ENCODE measurements around the gene FAHD1. TPM values are rescaled to one million over a fixed set of nuclear protein-coding genes. Genes with fewer than 3 reads are reported as not detected.

Gene FAHD1
- total and polyA plus RNA-seq, 4 donors: 42.7 to 84.2 (median 61.4) TPM

- Histone ChIP-seq H3K9me3 (ENCODE audit: control insufficient read depth in 4 of 4, low read length in 3 of 4) (no peaks in the 10 kb centered on the region), H3K4me1 (ENCODE audit: control insufficient read depth in 4 of 4, insufficient read depth in 4 of 4, low read length in 3 of 4) (peaks cover 7 to 70% (median 53%) of the 10 kb centered on the region in 4 donors), H3K27me3 (ENCODE audit: control insufficient read depth in 4 of 4, insufficient read depth in 4 of 4, low read length in 3 of 4) (no peaks in the 10 kb centered on the region), H3K27ac (ENCODE audit: low read depth in 1 of 2, low read length in 2 of 2) (peak overlapping the region; percentile 36 to 66), H3K36me3 (ENCODE audit: control insufficient read depth in 4 of 4, insufficient read depth in 3 of 4, low read depth in 1 of 4, low read length in 3 of 4) (no peaks in the 10 kb centered on the region), H3K9ac (ENCODE audit: low read depth in 1 of 2, low read length in 2 of 2) (peak overlapping the region in 1 of 2 donors; percentile 58), H3K4me3 (ENCODE audit: low read depth in 1 of 3, low read length in 3 of 3) (peak overlapping the region; percentile 8 to 77 (median 27))
- WGBS: 27% methylated on average over 3 of the region's 3 CpGs
- DNase-seq (ENCODE audit: low spot score): peak; percentile 39
- TF ChIP-seq, protein P1, sequence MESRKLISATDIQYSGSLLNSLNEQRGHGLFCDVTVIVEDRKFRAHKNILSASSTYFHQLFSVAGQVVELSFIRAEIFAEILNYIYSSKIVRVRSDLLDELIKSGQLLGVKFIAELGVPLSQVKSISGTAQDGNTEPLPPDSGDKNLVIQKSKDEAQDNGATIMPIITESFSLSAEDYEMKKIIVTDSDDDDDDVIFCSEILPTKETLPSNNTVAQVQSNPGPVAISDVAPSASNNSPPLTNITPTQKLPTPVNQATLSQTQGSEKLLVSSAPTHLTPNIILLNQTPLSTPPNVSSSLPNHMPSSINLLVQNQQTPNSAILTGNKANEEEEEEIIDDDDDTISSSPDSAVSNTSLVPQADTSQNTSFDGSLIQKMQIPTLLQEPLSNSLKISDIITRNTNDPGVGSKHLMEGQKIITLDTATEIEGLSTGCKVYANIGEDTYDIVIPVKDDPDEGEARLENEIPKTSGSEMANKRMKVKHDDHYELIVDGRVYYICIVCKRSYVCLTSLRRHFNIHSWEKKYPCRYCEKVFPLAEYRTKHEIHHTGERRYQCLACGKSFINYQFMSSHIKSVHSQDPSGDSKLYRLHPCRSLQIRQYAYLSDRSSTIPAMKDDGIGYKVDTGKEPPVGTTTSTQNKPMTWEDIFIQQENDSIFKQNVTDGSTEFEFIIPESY (IDR thresholded peaks at IDR 0.05): peak; percentile 50
- TF ChIP-seq JUND (IDR thresholded peaks at IDR 0.05) (peak; percentile 45 to 75), ATF3 (IDR thresholded peaks at IDR 0.05) (peak; percentile 23), SP1 (IDR thresholded peaks at IDR 0.05) (peak; percentile 91), FOXA1 (IDR thresholded peaks at IDR 0.05) (no peak), RAD21 (IDR thresholded peaks at IDR 0.05) (peak in 1 of 2 donors; percentile 22), RXRA (IDR thresholded peaks at IDR 0.05) (peak; percentile 90), GABPA (IDR thresholded peaks at IDR 0.05 in 1 of 2, conservative IDR thresholded peaks at IDR 0.05 in 1 of 2) (peak in 1 of 2 donors; percentile 52), NR2F2 (IDR thresholded peaks at IDR 0.05) (peak; percentile 16), HNF4G (IDR thresholded peaks at IDR 0.05) (peak; percentile 71), FOXA2 (IDR thresholded peaks at IDR 0.05) (no peak), TAF1 (conservative IDR thresholded peaks at IDR 0.05) (no peak), HNF4A (conservative IDR thresholded peaks at IDR 0.05) (peak; percentile 95), MAX (IDR thresholded peaks at IDR 0.05) (peak; percentile 72), CTCF (IDR thresholded peaks at IDR 0.05; ENCODE audit: low read depth, low read length, missing input control) (no peak), YY1 (IDR thresholded peaks at IDR 0.05) (peak; percentile 80), EGR1 (IDR thresholded peaks at IDR 0.05; ENCODE audit: low read depth in 2 of 2) (peak; percentile 36 to 40)
- TF ChIP-seq, protein P2, sequence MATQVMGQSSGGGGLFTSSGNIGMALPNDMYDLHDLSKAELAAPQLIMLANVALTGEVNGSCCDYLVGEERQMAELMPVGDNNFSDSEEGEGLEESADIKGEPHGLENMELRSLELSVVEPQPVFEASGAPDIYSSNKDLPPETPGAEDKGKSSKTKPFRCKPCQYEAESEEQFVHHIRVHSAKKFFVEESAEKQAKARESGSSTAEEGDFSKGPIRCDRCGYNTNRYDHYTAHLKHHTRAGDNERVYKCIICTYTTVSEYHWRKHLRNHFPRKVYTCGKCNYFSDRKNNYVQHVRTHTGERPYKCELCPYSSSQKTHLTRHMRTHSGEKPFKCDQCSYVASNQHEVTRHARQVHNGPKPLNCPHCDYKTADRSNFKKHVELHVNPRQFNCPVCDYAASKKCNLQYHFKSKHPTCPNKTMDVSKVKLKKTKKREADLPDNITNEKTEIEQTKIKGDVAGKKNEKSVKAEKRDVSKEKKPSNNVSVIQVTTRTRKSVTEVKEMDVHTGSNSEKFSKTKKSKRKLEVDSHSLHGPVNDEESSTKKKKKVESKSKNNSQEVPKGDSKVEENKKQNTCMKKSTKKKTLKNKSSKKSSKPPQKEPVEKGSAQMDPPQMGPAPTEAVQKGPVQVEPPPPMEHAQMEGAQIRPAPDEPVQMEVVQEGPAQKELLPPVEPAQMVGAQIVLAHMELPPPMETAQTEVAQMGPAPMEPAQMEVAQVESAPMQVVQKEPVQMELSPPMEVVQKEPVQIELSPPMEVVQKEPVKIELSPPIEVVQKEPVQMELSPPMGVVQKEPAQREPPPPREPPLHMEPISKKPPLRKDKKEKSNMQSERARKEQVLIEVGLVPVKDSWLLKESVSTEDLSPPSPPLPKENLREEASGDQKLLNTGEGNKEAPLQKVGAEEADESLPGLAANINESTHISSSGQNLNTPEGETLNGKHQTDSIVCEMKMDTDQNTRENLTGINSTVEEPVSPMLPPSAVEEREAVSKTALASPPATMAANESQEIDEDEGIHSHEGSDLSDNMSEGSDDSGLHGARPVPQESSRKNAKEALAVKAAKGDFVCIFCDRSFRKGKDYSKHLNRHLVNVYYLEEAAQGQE (IDR thresholded peaks at IDR 0.05): peak; percentile 47
These were observed 3.2 kb downstream of the FAHD1 start for GRCh38 chr16:1830213-1830612.

Measured in liver (tissue), 9 donors.